Measurements from ENCODE around the gene RNF8. TPM values are rescaled to one million over a fixed set of nuclear protein-coding genes. Genes with fewer than 3 reads are reported as not detected.

RNF8 gene
- total RNA-seq, 1 donor from 2014 or later = 21.8 TPM

- no peak for TF ChIP-seq CTCF (IDR thresholded peaks at IDR 0.05; ENCODE audit: unreplicated experiment)
- no peak overlapping the region for H3K4me3 Mint-ChIP-seq (ENCODE audit: unreplicated experiment)
- DNase-seq (ENCODE audit: low spot score) = no peak
- no peaks in the 10 kb centered on the region for H3K9me3 Mint-ChIP-seq (ENCODE audit: unreplicated experiment)
- H3K4me1 Mint-ChIP-seq (ENCODE audit: unreplicated experiment) = peaks cover 3% of the 10 kb centered on the region
- H3K27ac Mint-ChIP-seq (ENCODE audit: unreplicated experiment) = no peak overlapping the region
- peaks cover 12% of the 10 kb centered on the region for H3K36me3 Mint-ChIP-seq (ENCODE audit: low read depth, unreplicated experiment)
- H3K27me3 Mint-ChIP-seq (ENCODE audit: unreplicated experiment) = no peaks in the 10 kb centered on the region
These were observed 21.6 kb downstream of the RNF8 start for GRCh38 chr6:37375376-37375775.

GRCh38 chr6:37376078-37376743 lies 22.4 kb downstream of the RNF8 start:
- no peak for DNase-seq (ENCODE audit: low spot score)
- H3K4me1 Mint-ChIP-seq (ENCODE audit: unreplicated experiment) = peaks cover 3% of the 10 kb centered on the region
- no peak overlapping the region for H3K27ac Mint-ChIP-seq (ENCODE audit: unreplicated experiment)
- H3K27me3 Mint-ChIP-seq (ENCODE audit: unreplicated experiment) = no peaks in the 10 kb centered on the region
- H3K4me3 Mint-ChIP-seq (ENCODE audit: unreplicated experiment) = no peak overlapping the region
- TF ChIP-seq CTCF (IDR thresholded peaks at IDR 0.05; ENCODE audit: unreplicated experiment) = no peak
- H3K9me3 Mint-ChIP-seq (ENCODE audit: unreplicated experiment) = no peaks in the 10 kb centered on the region
- peaks cover 6% of the 10 kb centered on the region for H3K36me3 Mint-ChIP-seq (ENCODE audit: low read depth, unreplicated experiment)

GRCh38 chr6:37381579-37381978 lies 27.8 kb downstream of the RNF8 start:
- Mint-ChIP-seq H3K36me3 (ENCODE audit: low read depth, unreplicated experiment) (peaks cover 11% of the 10 kb centered on the region), H3K27me3 (ENCODE audit: unreplicated experiment) (no peaks in the 10 kb centered on the region), H3K4me1 (ENCODE audit: unreplicated experiment) (no peaks in the 10 kb centered on the region), H3K4me3 (ENCODE audit: unreplicated experiment) (no peak overlapping the region), H3K27ac (ENCODE audit: unreplicated experiment) (no peak overlapping the region), H3K9me3 (ENCODE audit: unreplicated experiment) (no peaks in the 10 kb centered on the region)
- TF ChIP-seq CTCF (IDR thresholded peaks at IDR 0.05; ENCODE audit: unreplicated experiment) = peak; percentile 73
- peak; percentile 20 for DNase-seq (ENCODE audit: low spot score)

GRCh38 chr6:37382994-37383765 lies 29.4 kb downstream of the RNF8 start:
- H3K27me3 Mint-ChIP-seq (ENCODE audit: unreplicated experiment) = no peaks in the 10 kb centered on the region
- no peak for DNase-seq (ENCODE audit: low spot score)
- no peaks in the 10 kb centered on the region for H3K9me3 Mint-ChIP-seq (ENCODE audit: unreplicated experiment)
- no peak overlapping the region for H3K4me3 Mint-ChIP-seq (ENCODE audit: unreplicated experiment)
- H3K4me1 Mint-ChIP-seq (ENCODE audit: unreplicated experiment) = no peaks in the 10 kb centered on the region
- H3K27ac Mint-ChIP-seq (ENCODE audit: unreplicated experiment) = no peak overlapping the region
- no peak for TF ChIP-seq CTCF (IDR thresholded peaks at IDR 0.05; ENCODE audit: unreplicated experiment)
- peaks cover 7% of the 10 kb centered on the region for H3K36me3 Mint-ChIP-seq (ENCODE audit: low read depth, unreplicated experiment)

GRCh38 chr6:37388578-37388977 lies 34.8 kb downstream of the RNF8 start:
- DNase-seq (ENCODE audit: low spot score) = no peak

More at GRCh38 chr6:37388578-37388977, 34.8 kb downstream of the RNF8 start:
- H3K4me3 Mint-ChIP-seq (ENCODE audit: unreplicated experiment) = no peak overlapping the region
- H3K27me3 Mint-ChIP-seq (ENCODE audit: unreplicated experiment) = peaks cover 2% of the 10 kb centered on the region
- no peaks in the 10 kb centered on the region for H3K9me3 Mint-ChIP-seq (ENCODE audit: unreplicated experiment)
- no peak overlapping the region for H3K27ac Mint-ChIP-seq (ENCODE audit: unreplicated experiment)
- no peak for TF ChIP-seq CTCF (IDR thresholded peaks at IDR 0.05; ENCODE audit: unreplicated experiment)
- H3K36me3 Mint-ChIP-seq (ENCODE audit: low read depth, unreplicated experiment) = no peaks in the 10 kb centered on the region
- no peaks in the 10 kb centered on the region for H3K4me1 Mint-ChIP-seq (ENCODE audit: unreplicated experiment)
